CD8-positive, alpha-beta memory T cell (primary cell): ENCODE data around the gene MYB. TPM values are rescaled to one million over a fixed set of nuclear protein-coding genes. Genes with fewer than 3 reads are reported as not detected.

ENCODE experiments used
- polyA plus RNA-seq: library from polyadenylated mRNA; unstranded; fragments of 300-500 nt; fragmentation: Illumina TruSeq; gene quantifications from one replicate; pipeline ENCODE4 v1.2.3, GENCODE V29; 2021
- total RNA-seq, 2 experiments: library from RNA; stranded (reverse); gene quantifications; one replicate each; pipeline ENCODE4 v1.2.3, GENCODE V29; 2021

The MYB gene
- total and polyA plus RNA-seq, 3 experiments from 2014 or later, result 1.3 to 44.2 (median 42.3) TPM

Other genes with a start within 250 kb of the MYB start
- under 1 TPM; 0.82 to 0.85 TPM for gene ALDH8A1, start 231.2 kb upstream of the MYB start, total RNA-seq
- gene ALDH8A1, start 231.2 kb upstream of the MYB start, polyA plus RNA-seq, result 0.08 TPM
- 100 to 1,000 TPM; 145 to 147 TPM for gene HBS1L, start 126.5 kb upstream of the MYB start, total RNA-seq
- gene HBS1L, start 126.5 kb upstream of the MYB start, polyA plus RNA-seq, result 45.6 TPM